Rectal smooth muscle tissue (tissue), 1 donor: Measurements from ENCODE around the gene OPN3.
"Not testable (repeated sequence)": the region's sequence is repeated elsewhere in the genome, so short reads cannot be mapped to it uniquely, and the experiment has no call there.

Experiments used
- H3K27ac ChIP-seq: one replicate; pipeline ENCODE4 v1.7.0; 2013; ENCODE audit warnings: low read depth, low read length, inconsistent platforms
- H3K27me3 ChIP-seq: one replicate; pipeline ENCODE4 v1.7.0; 2013; ENCODE audit warnings: low read length; ENCODE audit not compliant: control insufficient read depth, insufficient read depth
- H3K36me3 ChIP-seq: one replicate; pipeline ENCODE4 v1.7.0; 2013; ENCODE audit warnings: low read length; ENCODE audit not compliant: control insufficient read depth, insufficient read depth
- H3K4me1 ChIP-seq: one replicate; pipeline ENCODE4 v1.7.0; 2013; ENCODE audit warnings: low read length; ENCODE audit not compliant: control insufficient read depth, insufficient read depth
- H3K4me3 ChIP-seq: one replicate; pipeline ENCODE4 v1.7.0; 2013; ENCODE audit warnings: low read length
- H3K9ac ChIP-seq: one replicate; pipeline ENCODE4 v1.7.0; 2013; ENCODE audit warnings: low read length

The OPN3 gene

GRCh38 chr1:241660424-241660972 lies 20.3 kb upstream of the OPN3 start:
- Histone ChIP-seq H3K27me3 (no peaks in the 10 kb centered on the region), H3K4me1 (no peaks in the 10 kb centered on the region), H3K36me3 (no peaks in the 10 kb centered on the region), H3K4me3 (no peak overlapping the region), H3K27ac (no peak overlapping the region), H3K9ac (no peak overlapping the region)

- not testable (repeated sequence) for H3K4me1 ChIP-seq, H3K4me3 ChIP-seq, H3K36me3 ChIP-seq, H3K27me3 ChIP-seq, H3K9ac ChIP-seq, H3K27ac ChIP-seq
Observed at GRCh38 chr1:241659016-241659415, 18.8 kb upstream of the OPN3 start.

GRCh38 chr1:241658081-241658793 lies 18.1 kb upstream of the OPN3 start:
- Histone ChIP-seq H3K27ac (no peak overlapping the region), H3K4me3 (no peak overlapping the region), H3K36me3 (no peaks in the 10 kb centered on the region), H3K27me3 (no peaks in the 10 kb centered on the region), H3K9ac (no peak overlapping the region), H3K4me1 (no peaks in the 10 kb centered on the region)

DNA sequence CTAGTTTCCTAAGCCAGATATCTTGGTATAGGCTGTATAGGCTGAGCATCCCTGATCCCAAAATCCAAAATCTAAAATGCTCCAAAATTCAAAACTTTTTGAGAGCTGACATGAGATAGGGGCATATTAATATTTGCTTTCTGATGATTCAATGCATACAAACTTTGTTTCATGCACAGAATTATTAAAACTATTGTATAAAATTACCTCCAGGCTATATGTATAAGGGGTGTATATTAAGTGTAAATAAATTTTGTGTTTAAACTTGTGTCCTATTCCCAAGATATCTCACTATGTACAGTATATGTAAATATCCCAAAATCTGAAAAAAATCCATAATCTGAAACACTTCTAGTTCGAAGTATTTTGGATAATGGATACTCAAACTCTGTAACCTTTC lies 14.5 kb upstream of the OPN3 start:
- H3K4me3 ChIP-seq, result no peak overlapping the region

GRCh38 chr1:241654019-241654418 lies 13.8 kb upstream of the OPN3 start:
- Histone ChIP-seq H3K27me3 (no peaks in the 10 kb centered on the region), H3K4me1 (no peaks in the 10 kb centered on the region), H3K36me3 (no peaks in the 10 kb centered on the region), H3K27ac (no peak overlapping the region), H3K9ac (no peak overlapping the region), H3K4me3 (no peak overlapping the region)

More for the DNA sequence above, 14.5 kb upstream of the OPN3 start:
- H3K4me1 ChIP-seq, result no peaks in the 10 kb centered on the region
- no peak overlapping the region for H3K27ac ChIP-seq
- no peak overlapping the region for H3K9ac ChIP-seq
- H3K36me3 ChIP-seq, result no peaks in the 10 kb centered on the region
- H3K27me3 ChIP-seq, result no peaks in the 10 kb centered on the region

DNA sequence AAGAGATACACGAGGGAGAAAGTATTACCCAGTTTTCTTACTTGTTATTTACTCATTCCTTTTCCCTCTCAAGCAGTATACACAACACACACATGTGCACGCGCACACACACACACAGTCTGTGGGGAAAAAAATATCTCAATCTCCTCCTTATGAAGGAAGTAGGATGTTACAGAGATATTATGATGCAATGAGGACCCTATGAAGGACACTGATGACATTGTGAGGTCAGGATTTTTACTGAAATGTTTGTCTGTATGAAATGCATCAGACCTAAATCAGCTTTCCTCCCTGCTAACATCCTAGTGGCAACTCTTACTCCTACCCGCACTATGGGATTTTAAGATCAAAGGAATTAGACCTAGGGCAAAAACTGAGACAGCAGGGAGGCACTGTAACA lies 11.8 kb upstream of the OPN3 start, which contains the start of gene WDR64:
Gene WDR64, plus strand, starts transcription at position 270 of the 400 bp plus-strand sequence. CDS start 204 bp downstream, outside the sequence.
- no peaks in the 10 kb centered on the region for H3K27me3 ChIP-seq
- H3K4me3 ChIP-seq, result no peak within 1 kb of the TSS

DNA sequence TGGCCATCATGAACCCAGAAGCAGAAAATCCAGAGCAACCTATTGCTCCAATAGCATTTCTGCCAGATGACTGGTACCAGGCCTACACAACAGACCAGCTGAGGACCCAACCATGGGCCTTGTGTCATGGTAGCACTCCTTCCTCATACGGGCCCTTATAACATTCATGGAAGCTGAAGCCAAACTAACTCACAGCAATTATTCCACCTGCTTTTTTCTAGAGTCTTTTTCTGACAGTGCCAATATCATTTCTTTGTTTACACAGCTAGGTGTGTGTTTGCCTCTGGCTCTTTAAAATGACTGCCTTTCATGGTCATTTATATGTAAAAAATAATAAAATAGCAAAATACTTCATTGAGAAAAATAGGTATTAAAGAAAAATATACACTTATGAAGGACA lies 8.0 kb upstream of the OPN3 start:
- H3K27ac ChIP-seq, result no peak overlapping the region
- H3K9ac ChIP-seq, result no peak overlapping the region

More for the DNA sequence above, 11.8 kb upstream of the OPN3 start, which contains the start of gene WDR64:
- Histone ChIP-seq H3K27ac (no peak within 1 kb of the TSS), H3K4me1 (no peaks in the 10 kb centered on the region), H3K9ac (no peak within 1 kb of the TSS), H3K36me3 (no peaks in the 10 kb centered on the region)

GRCh38 chr1:241647658-241648057 lies 7.5 kb upstream of the OPN3 start:
- no peak overlapping the region for H3K9ac ChIP-seq
- no peaks in the 10 kb centered on the region for H3K4me1 ChIP-seq
- no peak overlapping the region for H3K27ac ChIP-seq
- H3K27me3 ChIP-seq, result no peaks in the 10 kb centered on the region
- no peak overlapping the region for H3K4me3 ChIP-seq
- no peaks in the 10 kb centered on the region for H3K36me3 ChIP-seq

More for the DNA sequence above, 8.0 kb upstream of the OPN3 start:
- no peak overlapping the region for H3K4me3 ChIP-seq
- H3K4me1 ChIP-seq, result no peaks in the 10 kb centered on the region
- no peaks in the 10 kb centered on the region for H3K27me3 ChIP-seq
- H3K36me3 ChIP-seq, result no peaks in the 10 kb centered on the region

DNA sequence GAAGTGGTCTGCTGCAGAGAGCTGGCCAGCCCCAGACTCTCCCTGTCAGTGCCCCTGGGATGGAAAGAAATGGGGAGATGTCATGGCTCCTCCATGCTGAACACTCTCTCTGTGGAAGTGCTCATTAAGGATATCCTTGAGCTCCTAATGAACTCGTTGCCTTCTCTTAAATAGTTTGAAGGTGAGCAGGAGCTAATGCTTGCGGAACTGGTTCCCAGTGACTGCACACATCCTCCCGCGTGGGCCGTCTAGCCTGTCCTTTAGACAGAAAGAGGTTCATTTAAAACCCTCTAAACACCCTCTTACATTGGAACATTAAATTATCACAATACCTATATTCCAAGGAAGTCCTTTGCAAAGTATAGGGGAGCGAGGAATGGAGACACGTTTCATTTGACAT lies 6.0 kb upstream of the OPN3 start:
- no peak overlapping the region for H3K9ac ChIP-seq
- H3K27ac ChIP-seq, result no peak overlapping the region
- H3K27me3 ChIP-seq, result no peaks in the 10 kb centered on the region
- no peaks in the 10 kb centered on the region for H3K36me3 ChIP-seq
- H3K4me3 ChIP-seq, result no peak overlapping the region
- no peaks in the 10 kb centered on the region for H3K4me1 ChIP-seq

DNA sequence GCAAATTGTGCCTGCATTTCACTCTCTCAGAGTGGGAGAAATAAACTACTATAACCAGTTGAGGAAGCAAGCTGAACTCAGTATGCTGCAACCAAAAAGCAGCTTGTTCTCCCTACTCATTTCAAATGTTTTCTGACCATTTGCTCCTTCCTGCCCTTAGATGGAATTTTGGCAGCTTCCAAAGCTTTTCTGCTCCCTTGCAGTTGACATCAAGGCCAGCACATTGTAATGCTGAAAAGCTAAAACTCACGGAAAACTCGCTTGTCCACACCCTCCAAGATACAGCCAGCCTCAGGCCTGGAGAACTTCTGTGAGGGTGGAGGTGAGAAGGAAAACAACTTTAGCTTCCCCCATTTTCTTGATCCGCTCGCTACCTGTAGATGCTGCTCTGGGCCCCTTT lies 5.0 kb upstream of the OPN3 start:
- Histone ChIP-seq H3K27me3 (no peaks in the 10 kb centered on the region), H3K4me1 (no peaks in the 10 kb centered on the region), H3K9ac (no peak overlapping the region), H3K27ac (no peak overlapping the region), H3K4me3 (no peak overlapping the region), H3K36me3 (no peaks in the 10 kb centered on the region)

- Histone ChIP-seq H3K9ac (no peak overlapping the region), H3K4me1 (no peaks in the 10 kb centered on the region), H3K27ac (no peak overlapping the region), H3K36me3 (no peaks in the 10 kb centered on the region), H3K27me3 (no peaks in the 10 kb centered on the region), H3K4me3 (no peak overlapping the region)
Observed at GRCh38 chr1:241644259-241644658, 4.1 kb upstream of the OPN3 start.

DNA sequence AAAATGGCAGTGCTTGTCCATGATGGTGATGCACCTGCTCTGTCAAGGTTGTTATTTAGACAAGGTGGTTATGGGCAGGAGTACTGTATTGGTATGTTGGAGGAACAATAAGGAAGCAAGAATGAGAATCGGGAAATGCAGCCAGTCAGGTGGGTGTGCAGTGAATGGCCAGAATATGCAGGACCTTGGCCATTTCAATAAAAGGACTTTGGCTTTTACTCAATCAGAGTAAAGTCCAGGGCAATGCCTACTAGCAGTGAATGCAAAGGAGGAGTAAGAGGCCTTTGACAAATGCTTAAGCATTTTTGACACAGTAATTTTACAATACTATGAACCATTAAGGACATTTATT lies 2.4 kb upstream of the OPN3 start:
- no peak overlapping the region for H3K4me3 ChIP-seq
- H3K9ac ChIP-seq, result no peak overlapping the region
- no peak overlapping the region for H3K27ac ChIP-seq

More for the DNA sequence above, 2.4 kb upstream of the OPN3 start:
- Histone ChIP-seq H3K4me1 (no peaks in the 10 kb centered on the region), H3K27me3 (no peaks in the 10 kb centered on the region), H3K36me3 (no peaks in the 10 kb centered on the region)
